IMR-90 (cell line): ENCODE data around the gene ATG2A. TPM values are rescaled to one million over a fixed set of nuclear protein-coding genes. Genes with fewer than 3 reads are reported as not detected.
"Not testable (repeated sequence)": the region's sequence is repeated elsewhere in the genome, so short reads cannot be mapped to it uniquely, and the experiment has no call there.

ENCODE experiments used
- ATAC-seq: fragments of 200-7000 bp; cut with Tn5 transposase; 2 replicates; pipeline ENCODE4 v1.9.1; 2020; ENCODE audit warnings: low read depth, mild to moderate bottlenecking, moderate library complexity
- BruUV-seq: library from RNA; stranded (reverse); fragments of 400-500 nt; replicated peaks from 2 replicates; lab custom pipeline; 2021; lab: Mats Ljungman, UMichigan
- CTCF ChIA-PET: fragments of 300-600 bp; formaldehyde crosslinking; extraction: SDS; loops from one replicate; lab custom pipeline; 2021; ENCODE audit warnings: antibody characterized with exemption; lab: Yijun Ruan, JAX
- POLR2A ChIA-PET: fragments of 300-600 bp; sonication (Branson Sonifier 250); formaldehyde crosslinking; loops from one replicate; lab custom pipeline; 2022; ENCODE audit warnings: antibody characterized with exemption; ENCODE audit not compliant: unreplicated experiment; lab: Charles Lee
- DNase-seq: peaks from one replicate; pipeline ENCODE4 v3.0.0; 2013
- H2AFZ ChIP-seq: replicated peaks from 2 replicates; pipeline ENCODE3; 2013; ENCODE audit warnings: low read length, mild to moderate bottlenecking; ENCODE audit not compliant: poor library complexity
- H2AK5ac ChIP-seq: 2 replicates; pipeline ENCODE4 v1.6.1; 2013; ENCODE audit warnings: low read depth, low read length, inconsistent platforms
- H2AK9ac ChIP-seq: replicated peaks from 2 replicates; pipeline ENCODE3; 2013; ENCODE audit warnings: mild to moderate bottlenecking, low read depth, low read length, moderate library complexity; ENCODE audit not compliant: poor library complexity
- H2BK120ac ChIP-seq: 2 replicates; pipeline ENCODE4 v1.6.1; 2013; ENCODE audit warnings: low read depth, low read length, inconsistent platforms
- H2BK15ac ChIP-seq: 3 replicates; pipeline ENCODE4 v1.6.1; 2013; ENCODE audit warnings: low read depth, low read length, inconsistent platforms
- H2BK20ac ChIP-seq: 2 replicates; pipeline ENCODE4 v1.6.1; 2013; ENCODE audit warnings: low read depth, mild to moderate bottlenecking, inconsistent platforms, low read length, moderate library complexity
- H2BK5ac ChIP-seq: 2 replicates; pipeline ENCODE4 v1.6.1; 2013; ENCODE audit warnings: mild to moderate bottlenecking, low read depth, low read length, inconsistent platforms; ENCODE audit not compliant: poor library complexity, severe bottlenecking
- H3K14ac ChIP-seq: replicated peaks from 2 replicates; pipeline ENCODE4 v1.6.1; 2013; ENCODE audit warnings: low read depth, low read length, inconsistent platforms
- H3K18ac ChIP-seq: 2 replicates; pipeline ENCODE4 v1.6.1; 2013; ENCODE audit warnings: low read depth, low read length, control low read depth
- H3K23ac ChIP-seq: 2 replicates; pipeline ENCODE4 v1.6.1; 2013; ENCODE audit warnings: low read depth, low read length, inconsistent platforms
- H3K27ac ChIP-seq: 2 replicates; pipeline ENCODE4 v1.5.1; 2013; ENCODE audit warnings: mild to moderate bottlenecking, control low read depth, low read length; ENCODE audit not compliant: insufficient read depth
- H3K27me3 ChIP-seq: 2 replicates; pipeline ENCODE4 v1.6.1; 2013; ENCODE audit warnings: low read length; ENCODE audit not compliant: control insufficient read depth, insufficient read depth
- H3K36me3 ChIP-seq: 2 replicates; pipeline ENCODE4 v1.6.1; 2013; ENCODE audit warnings: low read length, mixed read lengths; ENCODE audit not compliant: control insufficient read depth, insufficient read depth
- H3K4ac ChIP-seq: 2 replicates; pipeline ENCODE4 v1.6.1; 2013; ENCODE audit warnings: low read depth, low read length, inconsistent platforms
- H3K4me1 ChIP-seq: 2 replicates; pipeline ENCODE4 v1.6.1; 2013; ENCODE audit warnings: low read length, mixed read lengths; ENCODE audit not compliant: control insufficient read depth, insufficient read depth
- H3K4me2 ChIP-seq: 2 replicates; pipeline ENCODE4 v1.6.1; 2013; ENCODE audit warnings: low read depth, mild to moderate bottlenecking, control low read depth, low read length, moderate library complexity
- H3K4me3 ChIP-seq: 2 replicates; pipeline ENCODE4 v1.5.1; 2013; ENCODE audit warnings: low read depth, mild to moderate bottlenecking, control low read depth, low read length, moderate library complexity; ENCODE audit not compliant: insufficient read depth
- H3K56ac ChIP-seq: 2 replicates; pipeline ENCODE4 v1.6.1; 2013; ENCODE audit warnings: low read length, inconsistent platforms; ENCODE audit not compliant: insufficient read depth; ENCODE audit errors: extremely low read depth
- H3K79me1 ChIP-seq, 2 experiments: 2 replicates each; pipeline ENCODE4 v1.6.1; 2013; ENCODE audit warnings: low read length in 2 of 2, inconsistent platforms in 1 of 2, low read depth in 1 of 2
- H3K9ac ChIP-seq: 2 replicates; pipeline ENCODE4 v1.6.1; 2013; ENCODE audit warnings: low read depth, low read length, control low read depth
- H3K9me1 ChIP-seq: 2 replicates; pipeline ENCODE4 v1.6.1; 2013; ENCODE audit warnings: low read length, inconsistent platforms; ENCODE audit not compliant: insufficient read depth
- H3K9me3 ChIP-seq: 2 replicates; pipeline ENCODE4 v1.6.1; 2013; ENCODE audit warnings: low read length; ENCODE audit not compliant: control insufficient read depth, insufficient read depth
- H4K20me1 ChIP-seq: 2 replicates; pipeline ENCODE4 v1.6.1; 2013; ENCODE audit warnings: low read length, inconsistent platforms; ENCODE audit not compliant: insufficient read depth
- H4K5ac ChIP-seq: 2 replicates; pipeline ENCODE4 v1.6.1; 2013; ENCODE audit warnings: mild to moderate bottlenecking, low read depth, low read length, control low read depth
- H4K8ac ChIP-seq, 2 experiments: 2 replicates each; pipeline ENCODE4 v1.6.1; 2013; ENCODE audit warnings: low read depth in 2 of 2, low read length in 2 of 2, control low read depth in 1 of 2, inconsistent platforms in 1 of 2
- H4K91ac ChIP-seq: 2 replicates; pipeline ENCODE4 v1.6.1; 2013; ENCODE audit warnings: low read depth, low read length, inconsistent platforms; ENCODE audit not compliant: insufficient read depth
- ELK1 ChIP-seq: fragments of 150-350 bp; IDR thresholded peaks from 2 replicates; pipeline ENCODE4 v1.6.1; 2016; ENCODE audit warnings: low read depth, mild to moderate bottlenecking, low read length, moderate library complexity, borderline replicate concordance
- WGBS, 2 experiments: methylation state at CpG; one replicate each; pipeline versions ENCODE4 v1.1.5 to v1.1.7; 2013; ENCODE audit warnings: missing lambda C conversion rate in 2 of 2; ENCODE audit not compliant: insufficient read length in 1 of 2; ENCODE audit errors: extremely low coverage in 2 of 2; 5-methylcytosine and 5-hydroxymethylcytosine counted together
- dilution Hi-C: fragments of 300-500 bp; cut with HindIII; formaldehyde crosslinking; loops from one replicate; pipeline ENCODE4 v1.14.3; 2018; ENCODE audit warnings: low sequenced_read_pairs; ENCODE audit not compliant: unreplicated experiment
- in situ Hi-C: fragments of 300-500 bp; cut with MboI; formaldehyde crosslinking; loops from 3 replicates; pipeline ENCODE4 v1.14.3; 2019; ENCODE audit warnings: low sequenced_read_pairs, inconsistent platforms, mixed read lengths
- intact Hi-C: fragments of 100-400 bp; cut with micrococcal nuclease; formaldehyde crosslinking; loops from 2 replicates; pipeline ENCODE4 v1.10.0; 2022
- polyA plus RNA-seq, 3 experiments: library from polyadenylated mRNA; depleted of rRNA; stranded (reverse); fragments of >200 nt; gene quantifications; 2 replicates each; pipeline ENCODE4 v1.2.3, GENCODE V29; 2012; ENCODE audit warnings: low replicate concordance in 1 of 3
- total RNA-seq: library from RNA; depleted of rRNA; stranded (reverse); fragments of >200 nt; gene quantifications from 2 replicates; pipeline ENCODE4 v1.2.3, GENCODE V29; 2012

Gene ATG2A
- total and polyA plus RNA-seq, 2 of the 4 experiments (the other 2 are of a cell fraction): 3.2 to 10.5 TPM

GRCh38 chr11:64846998-64847666, 69.9 kb downstream of the ATG2A start (continued):
- no peak for TF ChIP-seq ELK1

GRCh38 chr11:64845776-64846129, 71.3 kb downstream of the ATG2A start:
- H3K4me3 ChIP-seq, H3K23ac ChIP-seq, H3K18ac ChIP-seq, H2BK20ac ChIP-seq, H4K5ac ChIP-seq, H4K20me1 ChIP-seq, H2BK15ac ChIP-seq, H3K27me3 ChIP-seq, H3K9me3 ChIP-seq, ATAC-seq, DNase-seq, H2BK5ac ChIP-seq, H2BK120ac ChIP-seq, H3K56ac ChIP-seq, H3K14ac ChIP-seq, H2AK9ac ChIP-seq, H4K91ac ChIP-seq, H3K4me2 ChIP-seq, H3K9ac ChIP-seq, dilution Hi-C loops, H2AFZ ChIP-seq, H3K9me1 ChIP-seq, H3K36me3 ChIP-seq, H3K27ac ChIP-seq, BruUV-seq, POLR2A ChIA-PET, H4K8ac ChIP-seq, H2AK5ac ChIP-seq, H3K4ac ChIP-seq: not testable (repeated sequence)
- Histone ChIP-seq H3K4me1 (peaks cover 17% of the 10 kb centered on the region), H3K79me1 (peaks cover 0 to 17% of the 10 kb centered on the region in 2 experiments; a peak in 2 of 4 replicates)
- intact Hi-C loops: loop anchor here (2.0 to 5.0 kb wide), 2 partner anchors 152 to 265 kb away; partner anchors contain the start of genes BATF2 and TM7SF2
- in situ Hi-C loops: loop anchor here (5.0 to 10.0 kb wide), 2 partner anchors 47 to 159 kb away; no protein-coding TSS in a partner anchor
- CTCF ChIA-PET: interaction anchor here (2.3 to 3.3 kb wide), 2 partner anchors 32 to 42 kb away, joined by 12 to 15 read pairs; partner anchors contain the start of gene EHD1
- no CpG with 5 or more reads among the region's 8 CpGs for WGBS, 2 experiments
